ENCODE results near the gene IGFBPL1. TPM values are rescaled to one million over a fixed set of nuclear protein-coding genes. Genes with fewer than 3 reads are reported as not detected.

The IGFBPL1 gene
- total and polyA plus RNA-seq, 2 of the 13 experiments (the other 11 are each of a cell fraction or from before 2014, with no cell fraction given): 0.24 TPM; not detected in 1

- TF ChIP-seq PAXIP1 (CRISPR knock-in tag; conservative IDR thresholded peaks at IDR 0.05): peak; percentile 48
- TF ChIP-seq RARA (CRISPR knock-in tag; IDR thresholded peaks at IDR 0.05): peak; percentile 59
- TF ChIP-seq ZBTB42 (CRISPR knock-in tag; IDR thresholded peaks at IDR 0.05): no peak; the same call in 1 of the 2 replicates
- TF ChIP-seq GABPA (IDR thresholded peaks at IDR 0.05; ENCODE audit: low read depth, low read length): no peak
- TF ChIP-seq GABPA (CRISPR knock-in tag; IDR thresholded peaks at IDR 0.05; ENCODE audit: low read depth): 0 out of 2 replicates have a peak, but pooled peaks have one; percentile 20
- 0 out of 2 replicates have a peak, but pooled peaks have one; percentile 45 for TF ChIP-seq FOXJ3 (CRISPR knock-in tag; IDR thresholded peaks at IDR 0.05; ENCODE audit: borderline replicate concordance)
- peak; percentile 49; the same call in 1 of the 2 replicates for TF ChIP-seq PHF21A (CRISPR knock-in tag; IDR thresholded peaks at IDR 0.05)
- TF ChIP-seq RCOR2 (CRISPR knock-in tag; IDR thresholded peaks at IDR 0.05): peak; percentile 50; the same call in 1 of the 2 replicates
- TF ChIP-seq BRF2 (CRISPR knock-in tag; IDR thresholded peaks at IDR 0.05): no peak
- no peak for TF ChIP-seq REPIN1 (CRISPR knock-in tag; IDR thresholded peaks at IDR 0.05; ENCODE audit: borderline replicate concordance, low read depth)
- TF ChIP-seq ZNF264 (CRISPR knock-in tag; IDR thresholded peaks at IDR 0.05): peak; percentile 69; the same call in 1 of the 2 replicates
- TF ChIP-seq, protein P1, sequence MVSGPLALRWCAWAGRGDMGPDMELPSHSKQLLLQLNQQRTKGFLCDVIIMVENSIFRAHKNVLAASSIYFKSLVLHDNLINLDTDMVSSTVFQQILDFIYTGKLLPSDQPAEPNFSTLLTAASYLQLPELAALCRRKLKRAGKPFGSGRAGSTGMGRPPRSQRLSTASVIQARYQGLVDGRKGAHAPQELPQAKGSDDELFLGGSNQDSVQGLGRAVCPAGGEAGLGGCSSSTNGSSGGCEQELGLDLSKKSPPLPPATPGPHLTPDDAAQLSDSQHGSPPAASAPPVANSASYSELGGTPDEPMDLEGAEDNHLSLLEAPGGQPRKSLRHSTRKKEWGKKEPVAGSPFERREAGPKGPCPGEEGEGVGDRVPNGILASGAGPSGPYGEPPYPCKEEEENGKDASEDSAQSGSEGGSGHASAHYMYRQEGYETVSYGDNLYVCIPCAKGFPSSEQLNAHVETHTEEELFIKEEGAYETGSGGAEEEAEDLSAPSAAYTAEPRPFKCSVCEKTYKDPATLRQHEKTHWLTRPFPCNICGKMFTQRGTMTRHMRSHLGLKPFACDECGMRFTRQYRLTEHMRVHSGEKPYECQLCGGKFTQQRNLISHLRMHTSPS (CRISPR knock-in tag; IDR thresholded peaks at IDR 0.05; ENCODE audit: low read depth): 0 out of 2 replicates have a peak, but pooled peaks have one; percentile 35
- TF ChIP-seq FOXP1 (IDR thresholded peaks at IDR 0.05): no peak
- peak; percentile 25; the same call in 1 of the 2 replicates for TF ChIP-seq FOXP1 (CRISPR knock-in tag; IDR thresholded peaks at IDR 0.05)
- no peak for TF ChIP-seq POGZ (CRISPR knock-in tag; IDR thresholded peaks at IDR 0.05)
- peak; percentile 43 for TF ChIP-seq FOXA3 (CRISPR knock-in tag; IDR thresholded peaks at IDR 0.05)
- TF ChIP-seq ZKSCAN8 (CRISPR knock-in tag; IDR thresholded peaks at IDR 0.05; ENCODE audit: borderline replicate concordance): 0 out of 2 replicates have a peak, but pooled peaks have one; percentile 29
- 0 out of 2 replicates have a peak, but pooled peaks have one; percentile 16 for TF ChIP-seq FOXC1 (CRISPR knock-in tag; IDR thresholded peaks at IDR 0.05; ENCODE audit: borderline replicate concordance)
- TF ChIP-seq ZSCAN21 (CRISPR knock-in tag; IDR thresholded peaks at IDR 0.05; ENCODE audit: borderline replicate concordance): no peak
- TF ChIP-seq HMG20A (CRISPR knock-in tag; IDR thresholded peaks at IDR 0.05; ENCODE audit: borderline replicate concordance): peak; percentile 69
- no peak for TF ChIP-seq YY1 (IDR thresholded peaks at IDR 0.05; ENCODE audit: insufficient read depth, insufficient replicate concordance, low read depth, low read length)
- no peak for TF ChIP-seq RARG (CRISPR knock-in tag; IDR thresholded peaks at IDR 0.05; ENCODE audit: low read depth)
- 0 out of 2 replicates have a peak, but pooled peaks have one; percentile 38 for TF ChIP-seq ZNF598 (CRISPR knock-in tag; IDR thresholded peaks at IDR 0.05; ENCODE audit: borderline replicate concordance)
- no peak for TF ChIP-seq EEA1 (CRISPR knock-in tag; IDR thresholded peaks at IDR 0.05; ENCODE audit: borderline replicate concordance)
Observed at GRCh38 chr9:38388283-38389223, 35.7 kb downstream of the IGFBPL1 start (continued).

Measured in HepG2 (cell line).